A549 (cell line): Measurements from ENCODE around the gene CAMSAP1. TPM values are rescaled to one million over a fixed set of nuclear protein-coding genes. Genes with fewer than 3 reads are reported as not detected.

Experiments
- ATAC-seq, 2 experiments: fragments of 200-7000 bp in 1 of 2; fragments of >200 bp in 1 of 2; cut with Nextera tagmentation in 1 of 2; cut with Tn5 transposase in 1 of 2; 3 replicates each; pipeline versions ENCODE4 v1.8.0 to v1.9.1; 2018 to 2020; ENCODE audit warnings: mild to moderate bottlenecking in 1 of 2, moderate library complexity in 1 of 2
- CTCF ChIA-PET: fragments of 300-600 bp; sonication (Branson Sonifier 250); formaldehyde crosslinking; extraction: SDS; loops from one replicate; lab custom pipeline; 2021; ENCODE audit warnings: antibody characterized with exemption, inconsistent platforms; lab: Yijun Ruan, JAX
- POLR2A ChIA-PET: fragments of 350-600 bp; formaldehyde crosslinking; extraction: SDS; loops from one replicate; lab custom pipeline; 2021; ENCODE audit warnings: antibody characterized with exemption, inconsistent platforms; lab: Yijun Ruan, JAX
- DNase-seq, 2 experiments: peaks; one replicate each; pipeline versions ENCODE4 v3.0.0 to v3.0.0-alpha.2; 2011 to 2016; ENCODE audit warnings: low read depth in 1 of 2, low spot score in 1 of 2
- FAIRE-seq: peaks from 2 replicates; lab custom pipeline; 2011; peaks lifted over from hg19 to GRCh38; lab: Jason Lieb, UNC
- H3K27ac ChIP-seq, 2 experiments: fragments of >200 bp; sonication (Bioruptor Twin); formaldehyde crosslinking; 3 replicates each; pipeline ENCODE4 v1.5.1; 2016 to 2017
- H3K4me1 ChIP-seq: fragments of >200 bp; sonication (Bioruptor Twin); formaldehyde crosslinking; 3 replicates; pipeline ENCODE4 v1.6.1; 2016
- H3K4me2 ChIP-seq: fragments of >200 bp; sonication (Bioruptor Twin); formaldehyde crosslinking; 3 replicates; pipeline ENCODE4 v1.6.1; 2016
- H3K4me3 ChIP-seq: fragments of >200 bp; sonication (Bioruptor Twin); formaldehyde crosslinking; 3 replicates; pipeline ENCODE4 v1.5.1; 2016
- H3K9me3 ChIP-seq: fragments of >200 bp; sonication (Bioruptor Twin); formaldehyde crosslinking; 3 replicates; pipeline ENCODE4 v1.6.1; 2016
- ATOH8 ChIP-seq: fragments of 250-450 bp; sonication (Bioruptor Pico); IDR thresholded peaks from 2 replicates; pipeline ENCODE4 v1.5.0; 2020; ENCODE audit warnings: low read depth, mild to moderate bottlenecking, moderate library complexity
- BHLHE40 ChIP-seq: IDR thresholded peaks from 2 replicates; pipeline ENCODE4 v1.6.1; 2012; ENCODE audit warnings: low read depth, low read length, inconsistent platforms
- CBX2 ChIP-seq: fragments of 200-600 bp; sonication (generic); IDR thresholded peaks from 2 replicates; pipeline ENCODE4 v1.6.1; 2016; ENCODE audit warnings: low read depth, mild to moderate bottlenecking, borderline replicate concordance
- CBX8 ChIP-seq: fragments of 200-600 bp; sonication (generic); IDR thresholded peaks from 2 replicates; pipeline ENCODE4 v1.6.1; 2016
- CEBPB ChIP-seq, 2 experiments: fragments of >200 bp in 1 of 2; sonication (Bioruptor Twin) in 1 of 2; formaldehyde crosslinking in 1 of 2; IDR thresholded peaks; 2 replicates each; pipeline ENCODE4 v1.6.1; 2012 to 2016
- E2F6 ChIP-seq: IDR thresholded peaks from 2 replicates; pipeline ENCODE4 v1.6.1; 2012; ENCODE audit warnings: low read depth, borderline replicate concordance
- EHF ChIP-seq: fragments of 250-450 bp; sonication (Bioruptor Pico); IDR thresholded peaks from 2 replicates; pipeline ENCODE4 v1.5.0; 2020; ENCODE audit warnings: mild to moderate bottlenecking
- EP300 ChIP-seq, 2 experiments: fragments of >200 bp; sonication (Bioruptor Twin); formaldehyde crosslinking; IDR thresholded peaks; 2 replicates in 1 of 2; 3 replicates in 1 of 2; pipeline ENCODE4 v1.6.1; 2016 to 2017
- ESRRA ChIP-seq: fragments of 150-350 bp; IDR thresholded peaks from 2 replicates; pipeline ENCODE4 v1.6.1; 2014; ENCODE audit warnings: mild to moderate bottlenecking, low read length, borderline replicate concordance
- FOSB ChIP-seq: fragments of 250-450 bp; sonication (Bioruptor Pico); IDR thresholded peaks from 2 replicates; pipeline ENCODE4 v1.5.0; 2020; ENCODE audit warnings: mild to moderate bottlenecking, moderate library complexity
- FOXS1 ChIP-seq: fragments of 250-450 bp; sonication (Bioruptor Pico); IDR thresholded peaks from 2 replicates; pipeline ENCODE4 v1.5.0; 2020; ENCODE audit warnings: mild to moderate bottlenecking, moderate library complexity
- JUNB ChIP-seq: fragments of >200 bp; sonication (Bioruptor Twin); formaldehyde crosslinking; IDR thresholded peaks from 2 replicates; pipeline ENCODE4 v1.6.1; 2016
- MAFK ChIP-seq: fragments of 450-650 bp; IDR thresholded peaks from 2 replicates; pipeline ENCODE4 v1.6.1; 2014; ENCODE audit not compliant: partially characterized antibody
- MYC ChIP-seq: IDR thresholded peaks from 2 replicates; pipeline ENCODE4 v1.6.1; 2012; ENCODE audit warnings: mild to moderate bottlenecking, inconsistent platforms, low read length, improper control_type of control experiment, borderline replicate concordance
- NFE2L2 ChIP-seq: fragments of 150-350 bp; conservative IDR thresholded peaks from 2 replicates; pipeline ENCODE4 v1.6.1; 2014; ENCODE audit warnings: low read length
- RAD21 ChIP-seq, 2 experiments: fragments of >200 bp in 1 of 2; sonication (Bioruptor Twin) in 1 of 2; formaldehyde crosslinking in 1 of 2; IDR thresholded peaks in 1 of 2; conservative IDR thresholded peaks in 1 of 2; 2 replicates in 1 of 2; 3 replicates in 1 of 2; pipeline ENCODE4 v1.6.1; 2012 to 2018; ENCODE audit warnings: inconsistent platforms in 1 of 2
- RARB ChIP-seq: fragments of 250-450 bp; sonication (Bioruptor Pico); IDR thresholded peaks from 2 replicates; pipeline ENCODE4 v1.8.0; 2021; ENCODE audit warnings: mild to moderate bottlenecking, moderate library complexity
- RCOR1 ChIP-seq: fragments of 150-350 bp; IDR thresholded peaks from 2 replicates; pipeline ENCODE4 v1.6.1; 2014; ENCODE audit warnings: antibody characterized with exemption, low read length, low read depth
- RFX5 ChIP-seq: fragments of 450-650 bp; IDR thresholded peaks from 2 replicates; pipeline ENCODE4 v1.7.1; 2014; ENCODE audit warnings: antibody characterized with exemption, mild to moderate bottlenecking, moderate library complexity
- RNF2 ChIP-seq: fragments of 200-600 bp; sonication (generic); IDR thresholded peaks from 2 replicates; pipeline ENCODE4 v1.6.1; 2016; ENCODE audit warnings: low read depth, mild to moderate bottlenecking, antibody characterized with exemption, moderate library complexity, borderline replicate concordance
- SREBF2 ChIP-seq: fragments of 450-650 bp; IDR thresholded peaks from 2 replicates; pipeline ENCODE4 v1.6.1; 2014; ENCODE audit warnings: mild to moderate bottlenecking, moderate library complexity
- ZFP36 ChIP-seq: fragments of 450-650 bp; IDR thresholded peaks from 2 replicates; pipeline ENCODE4 v1.6.1; 2014; ENCODE audit warnings: borderline replicate concordance; ENCODE audit not compliant: partially characterized antibody
- ZSCAN20 ChIP-seq: fragments of 250-450 bp; sonication (Bioruptor Pico); IDR thresholded peaks from 2 replicates; pipeline ENCODE4 v1.8.0; 2022; ENCODE audit warnings: mild to moderate bottlenecking, moderate library complexity
- WGBS: methylation state at CpG from one replicate; pipeline ENCODE4 v1.1.6; 2017; ENCODE audit errors: missing lambda C conversion rate; 5-methylcytosine and 5-hydroxymethylcytosine counted together
- polyA plus RNA-seq, 4 experiments: library from polyadenylated mRNA; depleted of rRNA in 3 of 4; stranded (reverse); fragments of >200 nt; fragmentation: RNase III in 1 of 4; extraction: RNeasy Plus Mini Kit Qiagen cat#74134 plus additional on column Dnase treatment in 1 of 4; gene quantifications; 2 replicates in 3 of 4; 3 replicates in 1 of 4; pipeline ENCODE4 v1.2.3, GENCODE V29; 2011 to 2017
- TF ChIP-seq, protein P1 (sequence below): fragments of >200 bp; sonication (Bioruptor Twin); formaldehyde crosslinking; IDR thresholded peaks from 3 replicates; pipeline ENCODE4 v1.5.1; 2016
- TF ChIP-seq, protein P2 (sequence below): IDR thresholded peaks from 2 replicates; pipeline ENCODE4 v1.6.1; 2012
- TF ChIP-seq, protein P3 (sequence below): IDR thresholded peaks from 2 replicates; pipeline ENCODE4 v1.6.1; 2012

Gene CAMSAP1
- polyA plus RNA-seq, 2 of the 4 experiments (the other 2 are of a cell fraction) = 8.6 to 15.0 TPM

GRCh38 chr9:135780086-135780485 lies 127.3 kb downstream of the CAMSAP1 start:
- DNase-seq = no peak
- TF ChIP-seq FOSB (CRISPR knock-in tag) (no peak), FOXS1 (CRISPR knock-in tag) (no peak), CEBPB (IDR thresholded peaks at IDR 0.05) (no peak), RARB (CRISPR knock-in tag) (no peak), RAD21 (conservative IDR thresholded peaks at IDR 0.05 in 1 of 2, IDR thresholded peaks at IDR 0.05 in 1 of 2) (no peak), E2F6 (no peak), ESRRA (no peak), JUNB (no peak), EP300 (IDR thresholded peaks at IDR 0.05) (no peak), MYC (no peak), RFX5 (no peak), BHLHE40 (no peak), CBX8 (no peak), RCOR1 (no peak), MAFK (no peak), RNF2 (no peak), ZSCAN20 (CRISPR knock-in tag) (no peak), NFE2L2 (no peak)
- TF ChIP-seq, protein P1, sequence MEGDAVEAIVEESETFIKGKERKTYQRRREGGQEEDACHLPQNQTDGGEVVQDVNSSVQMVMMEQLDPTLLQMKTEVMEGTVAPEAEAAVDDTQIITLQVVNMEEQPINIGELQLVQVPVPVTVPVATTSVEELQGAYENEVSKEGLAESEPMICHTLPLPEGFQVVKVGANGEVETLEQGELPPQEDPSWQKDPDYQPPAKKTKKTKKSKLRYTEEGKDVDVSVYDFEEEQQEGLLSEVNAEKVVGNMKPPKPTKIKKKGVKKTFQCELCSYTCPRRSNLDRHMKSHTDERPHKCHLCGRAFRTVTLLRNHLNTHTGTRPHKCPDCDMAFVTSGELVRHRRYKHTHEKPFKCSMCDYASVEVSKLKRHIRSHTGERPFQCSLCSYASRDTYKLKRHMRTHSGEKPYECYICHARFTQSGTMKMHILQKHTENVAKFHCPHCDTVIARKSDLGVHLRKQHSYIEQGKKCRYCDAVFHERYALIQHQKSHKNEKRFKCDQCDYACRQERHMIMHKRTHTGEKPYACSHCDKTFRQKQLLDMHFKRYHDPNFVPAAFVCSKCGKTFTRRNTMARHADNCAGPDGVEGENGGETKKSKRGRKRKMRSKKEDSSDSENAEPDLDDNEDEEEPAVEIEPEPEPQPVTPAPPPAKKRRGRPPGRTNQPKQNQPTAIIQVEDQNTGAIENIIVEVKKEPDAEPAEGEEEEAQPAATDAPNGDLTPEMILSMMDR = no peak
- TF ChIP-seq, protein P2, sequence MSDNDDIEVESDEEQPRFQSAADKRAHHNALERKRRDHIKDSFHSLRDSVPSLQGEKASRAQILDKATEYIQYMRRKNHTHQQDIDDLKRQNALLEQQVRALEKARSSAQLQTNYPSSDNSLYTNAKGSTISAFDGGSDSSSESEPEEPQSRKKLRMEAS = no peak
- Histone ChIP-seq H3K27ac (no peak overlapping the region), H3K4me2 (no peak overlapping the region), H3K9me3 (no peaks in the 10 kb centered on the region), H3K4me3 (no peak overlapping the region), H3K4me1 (no peaks in the 10 kb centered on the region)
- WGBS = 65% methylated on average over 8 of the region's 16 CpGs
- ATAC-seq = peak; percentile 4 to 6; a peak in 4 of 6 replicates
- no peak for FAIRE-seq
- ChIA-PET CTCF (interaction anchor here (1.0 to 1.3 kb wide), 2 partner anchors 9 to 77 kb away, joined by 3 read pairs; no protein-coding TSS in a partner anchor), POLR2A (no interaction called here)

GRCh38 chr9:135779571-135779970 lies 127.8 kb downstream of the CAMSAP1 start:
- DNase-seq (no peak), FAIRE-seq (no peak), ATAC-seq (no peak)
- Histone ChIP-seq H3K4me3 (no peak overlapping the region), H3K4me1 (no peaks in the 10 kb centered on the region), H3K9me3 (no peaks in the 10 kb centered on the region), H3K4me2 (no peak overlapping the region), H3K27ac (no peak overlapping the region)
- POLR2A ChIA-PET = no interaction called here
- 77% methylated on average over 9 of the region's 14 CpGs for WGBS
- TF ChIP-seq, protein P2 = no peak
- no peak for TF ChIP-seq FOSB (CRISPR knock-in tag)
- no peak for TF ChIP-seq EHF (CRISPR knock-in tag)
- no peak for TF ChIP-seq CBX2
- TF ChIP-seq, protein P3, sequence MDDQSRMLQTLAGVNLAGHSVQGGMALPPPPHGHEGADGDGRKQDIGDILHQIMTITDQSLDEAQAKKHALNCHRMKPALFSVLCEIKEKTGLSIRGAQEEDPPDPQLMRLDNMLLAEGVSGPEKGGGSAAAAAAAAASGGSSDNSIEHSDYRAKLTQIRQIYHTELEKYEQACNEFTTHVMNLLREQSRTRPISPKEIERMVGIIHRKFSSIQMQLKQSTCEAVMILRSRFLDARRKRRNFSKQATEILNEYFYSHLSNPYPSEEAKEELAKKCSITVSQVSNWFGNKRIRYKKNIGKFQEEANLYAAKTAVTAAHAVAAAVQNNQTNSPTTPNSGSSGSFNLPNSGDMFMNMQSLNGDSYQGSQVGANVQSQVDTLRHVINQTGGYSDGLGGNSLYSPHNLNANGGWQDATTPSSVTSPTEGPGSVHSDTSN = no peak
- TF ChIP-seq ATOH8 = no peak
- no peak for TF ChIP-seq CEBPB (IDR thresholded peaks at IDR 0.05)
- no peak for TF ChIP-seq ZFP36
- no peak for TF ChIP-seq SREBF2
- CTCF ChIA-PET = interaction anchor here (0.8 to 1.3 kb wide), 3 partner anchors 9 to 77 kb away, joined by 3 read pairs; no protein-coding TSS in a partner anchor
